Parathyroid adenoma (tissue), 2 donors: ENCODE measurements around the gene ASPG.

Experiments
- H2AFZ ChIP-seq: fragments of 300-600 bp; sonication (generic); one replicate; pipeline ENCODE4 v1.7.0; 2017; ENCODE audit warnings: antibody characterized with exemption, mild to moderate bottlenecking
- H3K27ac ChIP-seq: fragments of 300-600 bp; sonication (generic); one replicate; pipeline ENCODE4 v1.7.0; 2017
- H3K27me3 ChIP-seq: fragments of 300-600 bp; sonication (generic); one replicate; pipeline ENCODE4 v1.7.0; 2017; ENCODE audit warnings: low read length; ENCODE audit not compliant: control insufficient read depth, insufficient read depth
- H3K36me3 ChIP-seq: fragments of 300-600 bp; sonication (generic); one replicate; pipeline ENCODE4 v1.7.0; 2017; ENCODE audit warnings: low read length; ENCODE audit not compliant: control insufficient read depth, insufficient read depth
- H3K4me1 ChIP-seq: fragments of 300-600 bp; sonication (generic); one replicate; pipeline ENCODE4 v1.7.0; 2017; ENCODE audit warnings: control low read depth
- H3K4me2 ChIP-seq: fragments of 300-600 bp; sonication (generic); one replicate; pipeline ENCODE4 v1.7.0; 2017; ENCODE audit warnings: low read length
- H3K4me3 ChIP-seq: fragments of 300-600 bp; sonication (generic); one replicate; pipeline ENCODE4 v1.7.0; 2017; ENCODE audit warnings: low read depth, low read length
- H3K79me2 ChIP-seq: fragments of 300-600 bp; sonication (generic); one replicate; pipeline ENCODE4 v1.7.0; 2017; ENCODE audit warnings: control low read depth
- H3K9ac ChIP-seq: fragments of 300-600 bp; sonication (generic); one replicate; pipeline ENCODE4 v1.7.0; 2017; ENCODE audit warnings: mild to moderate bottlenecking
- H3K9me3 ChIP-seq: fragments of 300-600 bp; sonication (generic); one replicate; pipeline ENCODE4 v1.7.0; 2017; ENCODE audit warnings: low read length; ENCODE audit not compliant: control insufficient read depth
- TF ChIP-seq, protein P1 (sequence below): fragments of 300-600 bp; sonication (generic); IDR thresholded peaks from one replicate; pipeline ENCODE4 v1.7.0; 2017; ENCODE audit warnings: antibody characterized with exemption, mild to moderate bottlenecking
- donor health status: primary hyperparathyroidism.

Gene ASPG

DNA sequence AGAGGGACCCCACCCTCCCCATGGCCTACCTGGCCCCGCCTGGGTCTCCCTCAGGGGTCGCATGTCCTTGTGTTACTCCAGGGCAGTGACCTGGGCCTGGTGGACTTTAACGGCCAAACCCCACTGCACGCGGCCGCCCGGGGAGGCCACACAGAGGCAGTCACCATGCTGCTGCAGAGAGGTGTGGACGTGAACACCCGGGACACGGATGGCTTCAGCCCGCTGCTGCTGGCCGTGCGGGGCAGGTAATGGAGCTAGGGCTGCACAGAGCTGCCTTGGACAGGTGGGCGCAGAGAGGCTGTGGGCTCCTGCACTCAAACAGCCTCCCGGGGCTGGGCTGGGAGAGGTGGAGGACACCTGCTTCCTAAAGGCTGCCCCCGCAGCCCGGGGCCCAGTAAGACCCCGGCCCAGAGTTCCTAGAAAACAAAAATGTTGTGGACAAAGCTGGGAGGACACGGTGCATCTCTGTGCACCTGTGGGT lies 21.6 kb downstream of the ASPG start:
- H3K36me3 ChIP-seq, result no peaks in the 10 kb centered on the region
- H2AFZ ChIP-seq, result no peak overlapping the region
- H3K9me3 ChIP-seq, result no peaks in the 10 kb centered on the region
- TF ChIP-seq, protein P1, sequence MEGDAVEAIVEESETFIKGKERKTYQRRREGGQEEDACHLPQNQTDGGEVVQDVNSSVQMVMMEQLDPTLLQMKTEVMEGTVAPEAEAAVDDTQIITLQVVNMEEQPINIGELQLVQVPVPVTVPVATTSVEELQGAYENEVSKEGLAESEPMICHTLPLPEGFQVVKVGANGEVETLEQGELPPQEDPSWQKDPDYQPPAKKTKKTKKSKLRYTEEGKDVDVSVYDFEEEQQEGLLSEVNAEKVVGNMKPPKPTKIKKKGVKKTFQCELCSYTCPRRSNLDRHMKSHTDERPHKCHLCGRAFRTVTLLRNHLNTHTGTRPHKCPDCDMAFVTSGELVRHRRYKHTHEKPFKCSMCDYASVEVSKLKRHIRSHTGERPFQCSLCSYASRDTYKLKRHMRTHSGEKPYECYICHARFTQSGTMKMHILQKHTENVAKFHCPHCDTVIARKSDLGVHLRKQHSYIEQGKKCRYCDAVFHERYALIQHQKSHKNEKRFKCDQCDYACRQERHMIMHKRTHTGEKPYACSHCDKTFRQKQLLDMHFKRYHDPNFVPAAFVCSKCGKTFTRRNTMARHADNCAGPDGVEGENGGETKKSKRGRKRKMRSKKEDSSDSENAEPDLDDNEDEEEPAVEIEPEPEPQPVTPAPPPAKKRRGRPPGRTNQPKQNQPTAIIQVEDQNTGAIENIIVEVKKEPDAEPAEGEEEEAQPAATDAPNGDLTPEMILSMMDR, result no peak
- no peak overlapping the region for H3K9ac ChIP-seq
- H3K27me3 ChIP-seq, result no peaks in the 10 kb centered on the region
- H3K79me2 ChIP-seq, result no peaks in the 10 kb centered on the region
- H3K4me2 ChIP-seq, result no peak overlapping the region
- no peak overlapping the region for H3K4me3 ChIP-seq
- H3K4me1 ChIP-seq, result peaks cover 5% of the 10 kb centered on the region
- H3K27ac ChIP-seq, result no peak overlapping the region

- no peak overlapping the region for H2AFZ ChIP-seq
- TF ChIP-seq, protein P1, result no peak
- H3K9ac ChIP-seq, result no peak overlapping the region
- H3K4me1 ChIP-seq, result peaks cover 5% of the 10 kb centered on the region
- no peaks in the 10 kb centered on the region for H3K9me3 ChIP-seq
- H3K79me2 ChIP-seq, result no peaks in the 10 kb centered on the region
- no peaks in the 10 kb centered on the region for H3K27me3 ChIP-seq
- no peak overlapping the region for H3K27ac ChIP-seq
- no peak overlapping the region for H3K4me2 ChIP-seq
- H3K36me3 ChIP-seq, result no peaks in the 10 kb centered on the region
- H3K4me3 ChIP-seq, result no peak overlapping the region
Measured at GRCh38 chr14:104107611-104108569, 22.4 kb downstream of the ASPG start.

DNA sequence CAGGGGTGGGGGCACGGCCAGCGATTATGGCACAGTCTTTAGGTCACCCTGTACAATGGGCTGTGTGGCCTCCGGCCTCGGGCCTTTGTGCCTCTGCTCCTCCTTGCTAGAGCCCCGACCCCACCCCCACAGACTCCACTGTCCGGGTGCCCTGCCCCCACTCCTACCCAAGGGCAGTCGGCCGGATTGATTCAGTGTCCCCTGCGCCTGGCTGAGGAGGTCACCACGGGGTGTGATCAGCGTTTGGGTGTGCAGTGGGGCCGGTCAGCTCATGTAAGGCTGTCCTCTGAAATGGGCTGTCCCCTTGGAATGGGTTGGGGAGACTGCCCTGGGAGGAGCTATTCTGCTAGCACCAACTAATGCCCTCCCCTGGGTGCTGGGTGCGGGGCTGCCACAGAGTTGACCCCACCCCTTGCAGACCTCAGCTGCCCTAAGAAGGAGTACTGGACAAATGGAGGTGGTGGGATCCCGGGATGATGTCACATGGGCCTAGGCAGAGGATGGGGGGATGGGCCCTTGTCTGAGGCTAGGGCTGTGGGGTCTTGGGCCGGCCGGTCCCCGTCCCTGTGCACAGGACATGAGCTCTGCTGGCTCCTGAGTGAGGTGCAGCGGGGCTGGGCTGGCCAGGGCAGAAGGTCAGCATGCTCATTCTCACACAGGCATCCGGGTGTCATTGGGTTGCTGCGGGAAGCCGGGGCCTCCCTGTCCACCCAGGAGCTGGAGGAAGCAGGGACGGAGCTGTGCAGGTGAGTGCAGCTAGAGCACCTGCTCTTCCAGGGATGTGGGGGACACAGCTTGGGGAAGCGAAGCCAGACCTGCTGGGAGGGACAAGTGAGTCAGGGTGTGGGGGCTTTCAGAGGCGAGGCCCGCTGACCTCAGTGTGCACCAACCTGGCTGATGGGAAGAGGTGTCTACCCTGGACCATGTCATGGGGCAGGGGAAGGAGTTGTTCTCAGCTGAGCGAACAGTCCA lies 23.4 kb downstream of the ASPG start:
- H3K9me3 ChIP-seq, result no peaks in the 10 kb centered on the region
- TF ChIP-seq, protein P1, result no peak
- H3K27ac ChIP-seq, result no peak overlapping the region
- no peak overlapping the region for H3K4me2 ChIP-seq
- H3K9ac ChIP-seq, result no peak overlapping the region
- H3K79me2 ChIP-seq, result no peaks in the 10 kb centered on the region
- H3K36me3 ChIP-seq, result no peaks in the 10 kb centered on the region
- H3K4me3 ChIP-seq, result no peak overlapping the region
- H3K27me3 ChIP-seq, result no peaks in the 10 kb centered on the region
- peaks cover 5% of the 10 kb centered on the region for H3K4me1 ChIP-seq
- H2AFZ ChIP-seq, result no peak overlapping the region

GRCh38 chr14:104109731-104110361 lies 24.3 kb downstream of the ASPG start:
- TF ChIP-seq, protein P1, result no peak

More at GRCh38 chr14:104109731-104110361, 24.3 kb downstream of the ASPG start:
- Histone ChIP-seq H3K79me2 (no peaks in the 10 kb centered on the region), H3K27ac (no peak overlapping the region), H3K4me2 (no peak overlapping the region), H3K9me3 (no peaks in the 10 kb centered on the region), H2AFZ (no peak overlapping the region), H3K9ac (no peak overlapping the region), H3K36me3 (no peaks in the 10 kb centered on the region), H3K4me3 (no peak overlapping the region), H3K4me1 (peaks cover 5% of the 10 kb centered on the region), H3K27me3 (no peaks in the 10 kb centered on the region)
